Measurements from ENCODE around the gene AVPR1B. TPM values are rescaled to one million over a fixed set of nuclear protein-coding genes. Genes with fewer than 3 reads are reported as not detected.

Gene AVPR1B
- not detected for total RNA-seq
- not detected for polyA plus RNA-seq
- long read RNA-seq, donor 1: 0 reads
- long read RNA-seq, donor 2: 0 reads
- long read RNA-seq, donor 3: 0 reads
- long read RNA-seq, donor 4: 0 reads
- long read RNA-seq, donor 5: 0 reads

- H3K4me1 ChIP-seq (ENCODE audit: control insufficient read depth in 5 of 5, insufficient read depth in 5 of 5, low read length in 5 of 5): peaks cover 0 to 9% (median 6%) of the 10 kb centered on the region in 5 donors
- no peak within 1 kb of the TSS for H3K27ac ChIP-seq (ENCODE audit: low read depth in 1 of 2, low read length in 1 of 2)
- H3K27me3 ChIP-seq (ENCODE audit: control insufficient read depth in 3 of 3, insufficient read depth in 3 of 3, low read length in 2 of 3): peaks cover 0 to 16% (median 11%) of the 10 kb centered on the region in 3 donors
- 1 to 2% methylated on average over 47 to 55 of the region's 55 CpGs for WGBS, 2 donors
- no peak within 1 kb of the TSS for H3K4me3 ChIP-seq
- H3K9ac ChIP-seq (ENCODE audit: insufficient read depth in 1 of 2, low read length in 2 of 2): peak within 1 kb of the TSS in 1 of 2 donors; percentile 11
- DNase-seq (peak; percentile 57 to 77 (median 65)), ATAC-seq (ENCODE audit: insufficient read depth, low FRiP score) (no peak)
- TF ChIP-seq, protein P1, sequence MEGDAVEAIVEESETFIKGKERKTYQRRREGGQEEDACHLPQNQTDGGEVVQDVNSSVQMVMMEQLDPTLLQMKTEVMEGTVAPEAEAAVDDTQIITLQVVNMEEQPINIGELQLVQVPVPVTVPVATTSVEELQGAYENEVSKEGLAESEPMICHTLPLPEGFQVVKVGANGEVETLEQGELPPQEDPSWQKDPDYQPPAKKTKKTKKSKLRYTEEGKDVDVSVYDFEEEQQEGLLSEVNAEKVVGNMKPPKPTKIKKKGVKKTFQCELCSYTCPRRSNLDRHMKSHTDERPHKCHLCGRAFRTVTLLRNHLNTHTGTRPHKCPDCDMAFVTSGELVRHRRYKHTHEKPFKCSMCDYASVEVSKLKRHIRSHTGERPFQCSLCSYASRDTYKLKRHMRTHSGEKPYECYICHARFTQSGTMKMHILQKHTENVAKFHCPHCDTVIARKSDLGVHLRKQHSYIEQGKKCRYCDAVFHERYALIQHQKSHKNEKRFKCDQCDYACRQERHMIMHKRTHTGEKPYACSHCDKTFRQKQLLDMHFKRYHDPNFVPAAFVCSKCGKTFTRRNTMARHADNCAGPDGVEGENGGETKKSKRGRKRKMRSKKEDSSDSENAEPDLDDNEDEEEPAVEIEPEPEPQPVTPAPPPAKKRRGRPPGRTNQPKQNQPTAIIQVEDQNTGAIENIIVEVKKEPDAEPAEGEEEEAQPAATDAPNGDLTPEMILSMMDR (IDR thresholded peaks at IDR 0.05; ENCODE audit: control extremely low read depth, extremely low read depth): no peak
- no peaks in the 10 kb centered on the region for H3K36me3 ChIP-seq (ENCODE audit: control insufficient read depth in 4 of 4, insufficient read depth in 4 of 4, low read length in 4 of 4)
- peaks cover 0 to 5% (median 2%) of the 10 kb centered on the region in 4 donors for H3K9me3 ChIP-seq (ENCODE audit: control insufficient read depth in 4 of 4, insufficient read depth in 3 of 4, low read length in 3 of 4)
These were observed at the start of gene AVPR1B for GRCh38 chr1:206117151-206117948. AVPR1B (minus strand) TSS chr1:206117388; CDS start chr1:206116890, 498 bp downstream.

GRCh38 chr1:206145771-206146290, 28.6 kb upstream of the AVPR1B start:
- ATAC-seq (ENCODE audit: insufficient read depth, low FRiP score) (no peak), DNase-seq (no peak)
- H3K9me3 ChIP-seq (ENCODE audit: control insufficient read depth in 4 of 4, insufficient read depth in 3 of 4, low read length in 3 of 4): peaks cover 0 to 5% (median 0%) of the 10 kb centered on the region in 4 donors
- no peaks in the 10 kb centered on the region for H3K4me1 ChIP-seq (ENCODE audit: control insufficient read depth in 5 of 5, insufficient read depth in 5 of 5, low read length in 5 of 5)
- no peak overlapping the region for H3K4me3 ChIP-seq
- H3K9ac ChIP-seq (ENCODE audit: insufficient read depth in 1 of 2, low read length in 2 of 2): no peak overlapping the region
- no peaks in the 10 kb centered on the region for H3K36me3 ChIP-seq (ENCODE audit: control insufficient read depth in 4 of 4, insufficient read depth in 4 of 4, low read length in 4 of 4)
- WGBS, 2 donors: 74 to 75% methylated on average over 3 of the region's 3 CpGs
- H3K27me3 ChIP-seq (ENCODE audit: control insufficient read depth in 3 of 3, insufficient read depth in 3 of 3, low read length in 2 of 3): no peaks in the 10 kb centered on the region
- TF ChIP-seq, protein P1 (IDR thresholded peaks at IDR 0.05; ENCODE audit: control extremely low read depth, extremely low read depth): no peak
- H3K27ac ChIP-seq (ENCODE audit: low read depth in 1 of 2, low read length in 1 of 2): no peak overlapping the region

DNA sequence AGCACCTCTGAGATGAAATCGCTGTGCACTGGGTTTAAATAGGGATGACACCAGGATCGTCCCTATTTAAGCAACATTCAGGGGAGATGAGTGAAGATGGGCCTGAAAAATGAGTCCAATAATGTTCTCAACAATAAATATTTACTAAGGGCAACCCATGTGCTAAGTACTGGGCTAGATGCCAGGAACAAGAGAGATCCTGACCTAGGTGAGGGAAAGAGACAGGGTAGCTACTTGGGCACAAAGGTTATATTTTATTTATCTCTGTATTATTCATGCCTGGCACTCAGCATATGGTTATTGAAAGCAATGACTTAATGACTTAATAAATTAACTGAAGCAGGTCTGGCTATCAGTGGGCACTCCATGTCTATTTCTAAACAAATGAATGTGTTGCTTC, 27.4 kb upstream of the AVPR1B start:
- no peaks in the 10 kb centered on the region for H3K4me1 ChIP-seq (ENCODE audit: control insufficient read depth in 5 of 5, insufficient read depth in 5 of 5, low read length in 5 of 5)
- H3K9me3 ChIP-seq (ENCODE audit: control insufficient read depth in 4 of 4, insufficient read depth in 3 of 4, low read length in 3 of 4): peaks cover 0 to 6% (median 0%) of the 10 kb centered on the region in 4 donors
- H3K27ac ChIP-seq (ENCODE audit: low read depth in 1 of 2, low read length in 1 of 2): no peak overlapping the region
- H3K27me3 ChIP-seq (ENCODE audit: control insufficient read depth in 3 of 3, insufficient read depth in 3 of 3, low read length in 2 of 3): no peaks in the 10 kb centered on the region
- DNase-seq (no peak), ATAC-seq (ENCODE audit: insufficient read depth, low FRiP score) (no peak)
- H3K4me3 ChIP-seq: no peak overlapping the region
- TF ChIP-seq, protein P1 (IDR thresholded peaks at IDR 0.05; ENCODE audit: control extremely low read depth, extremely low read depth): no peak
- 71 to 79% methylated on average over 2 of the region's 2 CpGs for WGBS, 2 donors
- no peaks in the 10 kb centered on the region for H3K36me3 ChIP-seq (ENCODE audit: control insufficient read depth in 4 of 4, insufficient read depth in 4 of 4, low read length in 4 of 4)
- no peak overlapping the region for H3K9ac ChIP-seq (ENCODE audit: insufficient read depth in 1 of 2, low read length in 2 of 2)
